ENCODE data around the gene CACNA1I. TPM values are rescaled to one million over a fixed set of nuclear protein-coding genes. Genes with fewer than 3 reads are reported as not detected.
"Not testable (repeated sequence)": the region's sequence is repeated elsewhere in the genome, so short reads cannot be mapped to it uniquely, and the experiment has no call there.

CACNA1I gene
- total RNA-seq, 2 experiments from 2014 or later, result 29.2 to 30.1 TPM

GRCh38 chr22:39731881-39732555 lies 161.5 kb downstream of the CACNA1I start:
- no peak for TF ChIP-seq CTCF (IDR thresholded peaks at IDR 0.05)
- H3K4me1 Mint-ChIP-seq (ENCODE audit: low read depth), result no peaks in the 10 kb centered on the region
- H3K4me3 ChIP-seq (ENCODE audit: low read length), result no peak overlapping the region
- H3K27ac Mint-ChIP-seq, result no peak overlapping the region
- ATAC-seq (ENCODE audit: poor library complexity) (no peak), DNase-seq (no peak)
- no peaks in the 10 kb centered on the region for H3K27me3 ChIP-seq (ENCODE audit: control insufficient read depth in 1 of 2, insufficient read depth in 2 of 2, low read length in 2 of 2)
- H3K4me1 ChIP-seq (ENCODE audit: insufficient read depth, low read length), result no peaks in the 10 kb centered on the region
- no peaks in the 10 kb centered on the region for H3K36me3 ChIP-seq (ENCODE audit: insufficient read depth, low read length)
- no peak overlapping the region for H3K4me3 Mint-ChIP-seq
- intact Hi-C loops (cut with DNase I, micrococcal nuclease), result no loop called here
- POLR2A ChIA-PET, result no interaction called here
- no peaks in the 10 kb centered on the region for H3K27me3 Mint-ChIP-seq
- no peaks in the 10 kb centered on the region for H3K9me3 ChIP-seq (ENCODE audit: control insufficient read depth in 1 of 2, insufficient read depth in 1 of 2, low read length in 2 of 2)
- H3K36me3 Mint-ChIP-seq (ENCODE audit: low read depth), result no peaks in the 10 kb centered on the region
- no peaks in the 10 kb centered on the region for H3K9me3 Mint-ChIP-seq
- CTCF ChIA-PET, result no interaction called here
- H3K27ac ChIP-seq (ENCODE audit: low read depth in 1 of 2, low read length in 2 of 2), result no peak overlapping the region

GRCh38 chr22:39732625-39733024 lies 162.1 kb downstream of the CACNA1I start:
- ChIA-PET POLR2A (no interaction called here), CTCF (no interaction called here)
- no peaks in the 10 kb centered on the region for H3K27me3 ChIP-seq (ENCODE audit: control insufficient read depth in 1 of 2, insufficient read depth in 2 of 2, low read length in 2 of 2)
- no peaks in the 10 kb centered on the region for H3K9me3 ChIP-seq (ENCODE audit: control insufficient read depth in 1 of 2, insufficient read depth in 1 of 2, low read length in 2 of 2)
- no peak overlapping the region for H3K27ac Mint-ChIP-seq
- TF ChIP-seq CTCF (IDR thresholded peaks at IDR 0.05), result no peak
- no peaks in the 10 kb centered on the region for H3K4me1 Mint-ChIP-seq (ENCODE audit: low read depth)
- H3K9me3 Mint-ChIP-seq, result no peaks in the 10 kb centered on the region
- H3K4me3 Mint-ChIP-seq, result no peak overlapping the region
- H3K4me3 ChIP-seq (ENCODE audit: low read length), result no peak overlapping the region
- no peak for DNase-seq
- ATAC-seq (ENCODE audit: poor library complexity), result no peak
- no peaks in the 10 kb centered on the region for H3K36me3 ChIP-seq (ENCODE audit: insufficient read depth, low read length)
- H3K36me3 Mint-ChIP-seq (ENCODE audit: low read depth), result no peaks in the 10 kb centered on the region
- intact Hi-C loops (cut with DNase I, micrococcal nuclease), result no loop called here
- H3K27me3 Mint-ChIP-seq, result no peaks in the 10 kb centered on the region
- H3K4me1 ChIP-seq (ENCODE audit: insufficient read depth, low read length), result no peaks in the 10 kb centered on the region
- no peak overlapping the region for H3K27ac ChIP-seq (ENCODE audit: low read depth in 1 of 2, low read length in 2 of 2)

GRCh38 chr22:39733191-39733590 lies 162.6 kb downstream of the CACNA1I start:
- H3K27ac ChIP-seq (ENCODE audit: low read depth in 1 of 2, low read length in 2 of 2), result no peak overlapping the region
- no peak overlapping the region for H3K27ac Mint-ChIP-seq
- no peaks in the 10 kb centered on the region for H3K4me1 Mint-ChIP-seq (ENCODE audit: low read depth)
- TF ChIP-seq CTCF (IDR thresholded peaks at IDR 0.05), result no peak
- CTCF ChIA-PET, result no interaction called here
- intact Hi-C loops (cut with DNase I, micrococcal nuclease), result no loop called here
- no peaks in the 10 kb centered on the region for H3K36me3 Mint-ChIP-seq (ENCODE audit: low read depth)
- no peak overlapping the region for H3K4me3 Mint-ChIP-seq
- no peaks in the 10 kb centered on the region for H3K27me3 Mint-ChIP-seq
- POLR2A ChIA-PET, result no interaction called here
- H3K4me1 ChIP-seq (ENCODE audit: insufficient read depth, low read length), result no peaks in the 10 kb centered on the region
- H3K36me3 ChIP-seq (ENCODE audit: insufficient read depth, low read length), result no peaks in the 10 kb centered on the region
- DNase-seq (no peak), ATAC-seq (ENCODE audit: poor library complexity) (no peak)
- no peak overlapping the region for H3K4me3 ChIP-seq (ENCODE audit: low read length)
- H3K27me3 ChIP-seq (ENCODE audit: control insufficient read depth in 1 of 2, insufficient read depth in 2 of 2, low read length in 2 of 2), result no peaks in the 10 kb centered on the region
- H3K9me3 Mint-ChIP-seq, result no peaks in the 10 kb centered on the region
- no peaks in the 10 kb centered on the region for H3K9me3 ChIP-seq (ENCODE audit: control insufficient read depth in 1 of 2, insufficient read depth in 1 of 2, low read length in 2 of 2)

- H3K9me3 ChIP-seq (ENCODE audit: control insufficient read depth in 1 of 2, insufficient read depth in 1 of 2, low read length in 2 of 2); H3K4me3 Mint-ChIP-seq; H3K27ac Mint-ChIP-seq; H3K36me3 ChIP-seq (ENCODE audit: insufficient read depth, low read length); POLR2A ChIA-PET; H3K4me1 Mint-ChIP-seq (ENCODE audit: low read depth); H3K4me1 ChIP-seq (ENCODE audit: insufficient read depth, low read length); DNase-seq; H3K36me3 Mint-ChIP-seq (ENCODE audit: low read depth); H3K27ac ChIP-seq (ENCODE audit: low read depth in 1 of 2, low read length in 2 of 2); H3K27me3 Mint-ChIP-seq; intact Hi-C loops (cut with DNase I, micrococcal nuclease); H3K27me3 ChIP-seq (ENCODE audit: control insufficient read depth in 1 of 2, insufficient read depth in 2 of 2, low read length in 2 of 2); H3K9me3 Mint-ChIP-seq; CTCF ChIA-PET; H3K4me3 ChIP-seq (ENCODE audit: low read length); ATAC-seq (ENCODE audit: poor library complexity): not testable (repeated sequence)
Observed at GRCh38 chr22:39734046-39734445, 163.5 kb downstream of the CACNA1I start.
